Activated naive CD4-positive, alpha-beta T cell treated with anti-CD3 and anti-CD28 coated beads, Interleukin-2, amount 50 U/mL, for 72 hours (primary cell): ENCODE measurements around the gene ERGIC3. TPM values are rescaled to one million over a fixed set of nuclear protein-coding genes. Genes with fewer than 3 reads are reported as not detected.

Source experiments
- ATAC-seq, 2 donors: fragments of 150-1000 bp; cut with Tn5 transposase; 2 replicates each; pipeline ENCODE4 v1.10.0; 2021; ENCODE audit warnings: mild to moderate bottlenecking in 2 of 2, moderate library complexity in 2 of 2
- DNase-seq, 2 donors: peaks; one replicate each; pipeline ENCODE4 v3.0.0; 2021 to 2022; ENCODE audit warnings: low spot score in 2 of 2
- H3K27ac Mint-ChIP-seq, 2 donors: one replicate each; pipeline ENCODE4 v1.8.0; 2022; ENCODE audit warnings: mild to moderate bottlenecking in 2 of 2, mixed read lengths in 2 of 2
- H3K36me3 Mint-ChIP-seq, 2 donors: one replicate each; pipeline ENCODE4 v1.8.0; 2022; ENCODE audit warnings: mixed read lengths in 2 of 2
- H3K9me3 Mint-ChIP-seq, 2 donors: one replicate each; pipeline ENCODE4 v1.8.0; 2022; ENCODE audit warnings: mixed read lengths in 2 of 2
- total RNA-seq, 2 donors: library from RNA; stranded (reverse); gene quantifications; one replicate each; pipeline ENCODE4 v1.2.3, GENCODE V29; 2022

ERGIC3 gene
- total RNA-seq, 2 donors from 2014 or later: 132 to 150 TPM

GRCh38 chr20:35600176-35600992, 58.5 kb downstream of the ERGIC3 start:
- H3K36me3 Mint-ChIP-seq: no peaks in the 10 kb centered on the region

GRCh38 chr20:35600993-35601973, 59.4 kb downstream of the ERGIC3 start:
- Mint-ChIP-seq H3K9me3 (no peaks in the 10 kb centered on the region), H3K36me3 (no peaks in the 10 kb centered on the region), H3K27ac (no peak overlapping the region)
- DNase-seq (peak; percentile 72 to 83), ATAC-seq (peak; percentile 90 to 92)

More at GRCh38 chr20:35600176-35600992, 58.5 kb downstream of the ERGIC3 start:
- ATAC-seq (no peak), DNase-seq (no peak)
- H3K9me3 Mint-ChIP-seq: no peaks in the 10 kb centered on the region
- no peak overlapping the region for H3K27ac Mint-ChIP-seq

GRCh38 chr20:35601990-35602389, 60.1 kb downstream of the ERGIC3 start:
- no peak overlapping the region for H3K27ac Mint-ChIP-seq
- DNase-seq: no peak
- no peaks in the 10 kb centered on the region for H3K36me3 Mint-ChIP-seq
- H3K9me3 Mint-ChIP-seq: no peaks in the 10 kb centered on the region
- no peak for ATAC-seq

GRCh38 chr20:35602851-35603495, 61.1 kb downstream of the ERGIC3 start:
- ATAC-seq (no peak), DNase-seq (no peak)
- Mint-ChIP-seq H3K36me3 (no peaks in the 10 kb centered on the region), H3K27ac (no peak overlapping the region), H3K9me3 (no peaks in the 10 kb centered on the region)

- Mint-ChIP-seq H3K27ac (no peak overlapping the region), H3K9me3 (no peaks in the 10 kb centered on the region), H3K36me3 (no peaks in the 10 kb centered on the region)
- DNase-seq (peak in 1 of 2 donors; percentile 42), ATAC-seq (no peak)
Measured at GRCh38 chr20:35603695-35604448, 62.0 kb downstream of the ERGIC3 start.

GRCh38 chr20:35604449-35604747, 62.5 kb downstream of the ERGIC3 start:
- no peak for DNase-seq
- Mint-ChIP-seq H3K36me3 (no peaks in the 10 kb centered on the region), H3K9me3 (no peaks in the 10 kb centered on the region), H3K27ac (no peak overlapping the region)
- no peak for ATAC-seq

GRCh38 chr20:35606127-35606526, 64.2 kb downstream of the ERGIC3 start:
- H3K27ac Mint-ChIP-seq: no peak overlapping the region
- no peaks in the 10 kb centered on the region for H3K9me3 Mint-ChIP-seq
- ATAC-seq: no peak
- no peak for DNase-seq
- H3K36me3 Mint-ChIP-seq: no peaks in the 10 kb centered on the region

Other genes with a start within 250 kb of the ERGIC3 start
- gene FAM83C, start 249.7 kb upstream of the ERGIC3 start, total RNA-seq: not detected
- 10 to 100 TPM; 58.7 to 69.7 TPM for gene UQCC1, start 130.1 kb upstream of the ERGIC3 start, total RNA-seq
- gene GDF5, start 103.8 kb upstream of the ERGIC3 start, total RNA-seq: under 1 TPM in 1 of 2 donors, not detected in 1; 0.11 TPM
- gene CEP250, start 86.5 kb upstream of the ERGIC3 start, total RNA-seq: 10 to 100 TPM; 62.5 to 74.7 TPM
- not detected for gene C20orf173, start 12.4 kb upstream of the ERGIC3 start, total RNA-seq
- 10 to 100 TPM in 1 of 2 donors, 1 to 10 TPM in 1; 9.6 to 13.2 TPM for gene SPAG4, start 73.8 kb downstream of the ERGIC3 start, total RNA-seq
- gene CPNE1, start 122.8 kb downstream of the ERGIC3 start, total RNA-seq: 100 to 1,000 TPM; 332 to 352 TPM
- 100 to 1,000 TPM; 110 to 116 TPM for gene RBM12, start 122.8 kb downstream of the ERGIC3 start, total RNA-seq
- gene NFS1, start 157.3 kb downstream of the ERGIC3 start, total RNA-seq: 10 to 100 TPM; 48.5 to 50.1 TPM
- gene ROMO1, start 157.3 kb downstream of the ERGIC3 start, total RNA-seq: 100 to 1,000 TPM; 111 to 120 TPM
- gene RBM39, start 200.2 kb downstream of the ERGIC3 start, total RNA-seq: 100 to 1,000 TPM; 343 to 380 TPM
- 10 to 100 TPM; 58.5 to 71.4 TPM for gene PHF20, start 229.9 kb downstream of the ERGIC3 start, total RNA-seq